Stimulated activated CD8-positive, alpha-beta memory T cell treated with anti-CD3 and anti-CD28 coated beads, Interleukin-7, amount 100 ng/mL, for 1 hour (primary cell): ENCODE data around the gene SDC4.
"Not testable (repeated sequence)": the region's sequence is repeated elsewhere in the genome, so short reads cannot be mapped to it uniquely, and the experiment has no call there.

ENCODE experiments used
- DNase-seq, 2 donors: peaks; one replicate each; pipeline ENCODE4 v3.0.0-alpha.2; 2020; ENCODE audit warnings: low read depth in 2 of 2

SDC4 gene

DNA sequence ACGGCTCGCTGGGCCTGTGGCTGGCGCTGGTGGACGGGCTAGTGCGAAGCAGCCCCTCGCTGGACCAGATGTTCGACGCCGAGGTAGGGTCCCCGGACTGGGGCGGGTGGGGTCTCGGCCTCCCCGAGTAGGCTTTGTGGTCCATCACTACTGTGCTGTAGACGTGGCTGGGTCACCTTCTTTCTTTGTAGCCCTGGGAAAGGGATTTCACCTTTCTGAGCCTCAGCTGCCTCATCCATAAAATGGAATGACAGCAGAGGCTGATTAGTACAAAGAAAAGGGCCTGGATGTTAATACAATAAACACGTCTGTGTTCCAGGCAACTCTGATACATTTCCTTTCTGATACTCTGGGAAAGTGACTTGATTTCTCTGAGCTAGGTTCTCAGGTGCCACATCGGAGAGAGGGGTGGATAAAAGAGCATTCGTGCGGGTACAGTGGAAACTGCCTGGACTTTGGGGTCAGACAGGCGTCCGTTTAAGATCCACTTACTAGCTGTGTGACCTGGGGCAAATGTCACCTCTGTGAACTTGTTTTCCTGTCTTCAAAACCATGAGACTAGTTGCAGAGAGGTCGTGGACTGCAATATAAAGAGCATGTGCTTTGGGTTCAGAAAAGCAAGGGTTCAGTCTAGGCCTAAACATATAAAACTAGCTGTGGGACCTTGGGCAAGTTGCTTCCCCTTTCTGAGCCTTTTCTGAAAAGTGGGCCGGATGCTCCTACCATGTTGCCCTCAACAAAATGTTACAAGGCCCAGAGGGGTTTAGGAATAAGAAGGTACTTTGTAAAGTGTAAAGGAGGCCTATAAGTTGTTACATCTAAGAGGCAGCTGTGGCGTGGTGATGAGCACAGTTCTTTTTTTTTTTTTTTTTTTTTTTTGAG lies 15.6 kb upstream of the SDC4 start:
- no peak for DNase-seq

DNA sequence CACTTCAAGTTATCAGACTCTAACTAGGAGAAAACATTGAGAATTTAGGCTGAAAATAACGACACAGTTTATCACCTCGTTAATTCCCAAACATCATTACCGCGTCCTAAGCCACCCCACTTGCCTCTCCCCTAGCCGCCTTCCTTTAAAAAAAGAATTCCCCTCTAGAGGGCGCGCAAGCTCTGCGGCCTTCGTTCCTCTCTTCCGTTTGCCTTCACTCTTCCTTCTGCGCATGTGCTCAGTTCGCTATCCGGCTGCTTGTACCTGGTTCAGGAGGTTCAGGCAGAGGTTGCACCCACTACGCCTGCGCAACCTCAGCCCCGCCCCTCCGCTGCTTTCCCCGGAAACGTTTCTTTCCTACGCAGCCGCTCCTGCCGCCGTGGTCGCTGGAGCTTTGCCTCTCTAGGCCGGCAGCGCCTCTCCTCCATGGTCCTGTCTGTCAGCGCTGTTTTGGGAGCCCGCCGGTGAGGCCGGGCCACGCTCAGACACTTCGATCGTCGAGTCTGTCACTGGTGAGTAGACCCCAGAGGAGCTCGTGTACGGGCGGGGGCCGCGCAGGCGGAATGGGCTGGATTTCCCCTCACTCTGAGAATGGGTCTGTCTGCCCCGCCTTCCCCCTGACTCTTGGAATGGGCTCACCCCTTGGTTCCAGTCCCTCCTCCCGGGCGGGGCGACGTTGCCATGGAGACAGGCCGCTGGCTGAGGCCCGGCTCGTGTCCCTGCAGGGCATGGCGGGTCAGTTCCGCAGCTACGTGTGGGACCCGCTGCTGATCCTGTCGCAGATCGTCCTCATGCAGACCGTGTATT lies 14.8 kb upstream of the SDC4 start, which contains the start of gene SYS1:
Gene SYS1 (plus strand): TSS at position 353 of the 807 bp plus-strand sequence. CDS start 376 bp downstream, at position 729.
- peak; percentile 97 for DNase-seq

- DNase-seq = no peak
Measured at GRCh38 chr20:45361793-45362192, 13.6 kb upstream of the SDC4 start.

DNA sequence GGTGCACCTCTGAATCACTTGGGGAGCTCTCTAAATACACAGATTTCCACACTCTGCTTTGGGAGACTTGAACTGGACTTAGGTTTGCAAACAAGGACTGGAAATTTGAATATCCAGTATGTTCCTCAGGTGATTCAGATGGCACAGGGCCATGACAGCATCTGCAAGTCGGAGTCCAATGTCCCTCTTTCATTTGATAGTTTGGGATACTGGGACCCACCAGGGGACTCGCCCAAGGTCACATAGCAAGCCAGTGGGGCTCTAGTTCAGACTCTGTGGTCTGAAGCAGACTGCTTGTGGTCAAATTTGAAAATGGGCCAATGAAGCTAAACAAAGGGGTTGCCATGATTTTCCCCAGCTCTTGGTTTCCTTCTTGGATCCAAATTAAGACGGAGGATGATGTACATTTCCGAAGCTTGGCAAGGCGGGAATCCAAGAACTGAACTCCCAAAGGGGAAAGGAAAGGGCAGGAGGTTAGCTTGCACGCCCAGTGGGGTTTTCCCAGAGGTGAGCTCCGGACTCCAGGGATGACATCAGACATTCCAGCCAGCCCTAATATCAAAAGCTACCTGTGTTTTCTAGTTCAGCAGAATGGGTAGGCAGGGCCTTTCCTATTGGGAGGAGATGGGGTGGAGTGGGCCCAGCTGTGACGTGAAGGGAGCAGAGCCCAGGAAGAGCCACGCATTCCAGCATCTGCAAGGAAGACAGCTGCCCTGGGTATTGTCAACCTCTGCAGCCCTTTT lies 11.4 kb upstream of the SDC4 start:
- DNase-seq = no peak

GRCh38 chr20:45359069-45359405 lies 10.8 kb upstream of the SDC4 start:
- DNase-seq = no peak

- DNase-seq = no peak
Measured at GRCh38 chr20:45358282-45359068, 10.3 kb upstream of the SDC4 start.

- no peak for DNase-seq
Measured at GRCh38 chr20:45355209-45356084, 7.2 kb upstream of the SDC4 start.

- no peak for DNase-seq
Measured at GRCh38 chr20:45354423-45355208, 6.4 kb upstream of the SDC4 start.

DNA sequence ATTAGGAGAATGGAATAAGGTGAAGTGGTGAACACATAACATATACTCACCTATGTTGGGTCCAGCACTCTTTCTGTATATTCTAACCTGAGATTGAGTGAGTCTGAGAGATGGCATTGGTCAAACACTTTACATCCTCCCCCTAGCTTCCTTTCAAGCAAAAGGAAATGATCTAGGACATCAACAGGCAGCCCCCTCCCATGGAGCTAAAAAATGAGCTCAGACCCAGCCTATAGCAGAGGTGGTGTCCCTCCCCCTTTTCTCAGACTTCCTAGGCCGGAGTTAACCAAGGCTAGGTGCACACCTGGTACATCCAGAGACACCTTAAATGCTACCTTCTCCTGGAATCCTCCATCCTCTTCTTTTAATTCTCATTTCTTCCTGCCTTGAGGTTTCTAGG lies 5.5 kb upstream of the SDC4 start:
- DNase-seq = no peak

DNA sequence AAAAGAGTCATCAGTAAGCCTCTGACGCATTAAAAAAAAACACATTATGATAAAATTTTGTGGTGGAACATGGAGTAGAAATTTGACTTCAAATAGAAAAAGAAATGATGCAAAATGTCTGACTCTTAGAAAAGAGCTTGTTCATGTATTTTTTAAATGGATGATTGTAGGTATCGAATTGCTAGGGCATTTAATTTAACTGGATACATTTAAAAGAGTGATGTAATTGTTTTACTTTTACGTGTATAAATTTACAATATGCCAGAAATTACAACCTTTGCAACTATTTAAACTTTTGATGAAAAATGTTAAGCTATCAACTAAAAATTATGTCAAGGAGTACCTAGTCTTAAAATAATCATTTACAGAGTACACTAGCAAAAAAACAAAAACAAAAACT lies 4.5 kb upstream of the SDC4 start:
- DNase-seq = no peak

- not testable (repeated sequence) for DNase-seq
Measured at GRCh38 chr20:45350795-45351194, 2.6 kb upstream of the SDC4 start.

GRCh38 chr20:45350217-45350616 lies 2.0 kb upstream of the SDC4 start:
- no peak for DNase-seq

DNA sequence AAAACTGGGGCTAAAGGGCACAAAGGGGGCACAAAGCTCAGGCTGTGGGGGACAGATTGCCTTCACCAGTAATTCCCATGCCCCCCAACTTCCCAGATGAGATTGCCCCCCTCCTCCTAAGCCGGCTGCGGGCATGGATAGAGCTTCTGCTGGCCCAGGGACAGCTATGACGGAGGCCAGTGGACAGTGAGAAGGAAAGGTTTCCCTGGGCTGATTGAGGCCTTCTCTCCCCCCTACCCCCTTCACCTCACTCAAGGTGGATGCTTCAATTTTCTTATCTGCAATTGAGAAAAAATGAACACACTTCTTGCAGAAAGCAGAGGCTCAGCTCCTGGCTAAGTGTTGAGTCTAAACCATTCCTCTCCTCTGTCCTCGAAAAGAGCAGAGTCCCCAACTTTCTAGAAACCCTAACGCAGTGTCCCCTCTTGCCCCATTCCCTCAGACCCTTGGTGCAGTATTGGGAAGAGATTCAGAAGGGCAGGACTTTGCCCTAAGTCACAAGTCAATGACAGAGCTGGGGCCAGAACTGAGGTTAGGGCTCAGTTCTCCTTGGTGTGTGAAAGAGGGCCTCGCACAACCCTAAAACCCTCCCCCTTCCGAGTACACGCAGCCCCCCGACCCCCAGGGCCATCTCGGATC lies 808 bp downstream of the SDC4 start:
- no peak for DNase-seq

DNA sequence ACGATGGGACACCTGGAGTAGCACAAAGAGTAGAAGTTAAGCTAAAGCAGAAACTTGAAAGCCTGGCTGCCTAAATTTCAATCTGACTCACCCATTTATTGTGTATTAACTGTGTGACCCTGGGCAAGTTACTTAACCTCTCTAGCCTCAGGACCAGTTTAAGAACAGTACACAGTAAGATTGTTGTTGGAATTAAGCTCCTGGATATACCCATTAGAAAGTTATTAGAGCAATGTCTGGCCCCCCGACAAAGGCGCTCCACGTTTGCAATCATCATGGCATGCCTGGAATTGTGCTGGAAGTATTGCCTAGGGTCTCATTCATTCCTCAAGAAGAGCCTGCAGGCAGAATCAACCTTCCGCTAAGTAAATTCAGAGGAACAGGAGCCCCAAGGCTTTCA lies 1.4 kb downstream of the SDC4 start:
- no peak for DNase-seq

- DNase-seq = no peak
Measured at GRCh38 chr20:45346291-45346718, 1.9 kb downstream of the SDC4 start.

DNA sequence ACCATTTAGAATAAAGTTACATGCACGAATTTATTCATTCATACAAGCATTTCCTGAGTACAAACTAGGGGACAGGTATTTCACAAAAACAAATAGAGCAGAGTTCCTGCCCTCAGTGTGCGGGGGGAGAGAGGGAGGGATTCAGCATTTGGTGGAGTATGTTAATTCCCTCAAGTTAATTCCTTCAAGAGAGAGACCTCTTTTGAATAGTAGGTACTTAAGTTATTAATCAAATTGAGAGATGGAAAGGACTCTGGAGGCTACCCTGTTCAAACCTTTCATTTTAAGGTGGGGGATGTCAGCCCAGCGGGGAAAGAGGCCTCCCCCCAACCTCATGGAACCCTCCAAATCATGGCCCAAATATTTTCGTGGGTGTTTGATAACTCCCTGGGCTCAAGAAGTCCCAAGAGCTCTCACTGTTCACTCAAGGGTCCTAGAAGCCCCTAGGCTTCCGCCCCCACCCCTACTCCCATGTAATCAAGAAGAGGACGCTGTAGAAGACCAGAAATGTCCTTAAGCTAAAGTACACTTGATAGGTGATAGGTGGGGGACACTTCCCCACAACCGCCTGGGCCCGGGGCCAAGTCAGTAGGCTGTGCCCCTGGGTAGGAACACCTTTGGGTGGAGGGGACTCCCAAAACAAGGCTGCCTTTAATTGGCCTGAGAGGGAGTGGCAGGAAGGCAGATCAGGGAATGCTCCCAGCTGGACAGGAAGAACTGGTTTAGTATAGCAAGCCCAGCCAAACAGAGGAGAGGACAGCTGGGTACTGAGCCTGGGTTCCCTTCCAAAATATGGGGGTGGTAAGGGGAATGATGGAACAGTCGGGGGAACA lies 2.9 kb downstream of the SDC4 start:
- DNase-seq = no peak

GRCh38 chr20:45344168-45344860 lies 3.9 kb downstream of the SDC4 start:
- no peak for DNase-seq
